Cerebellar cortex (tissue), 1 donor: ENCODE measurements around the gene HOXA5.

Source experiments
- DNase-seq: peaks from one replicate; pipeline ENCODE4 v3.0.0-alpha.2; 2015; ENCODE audit warnings: low spot score

Gene HOXA5

DNA sequence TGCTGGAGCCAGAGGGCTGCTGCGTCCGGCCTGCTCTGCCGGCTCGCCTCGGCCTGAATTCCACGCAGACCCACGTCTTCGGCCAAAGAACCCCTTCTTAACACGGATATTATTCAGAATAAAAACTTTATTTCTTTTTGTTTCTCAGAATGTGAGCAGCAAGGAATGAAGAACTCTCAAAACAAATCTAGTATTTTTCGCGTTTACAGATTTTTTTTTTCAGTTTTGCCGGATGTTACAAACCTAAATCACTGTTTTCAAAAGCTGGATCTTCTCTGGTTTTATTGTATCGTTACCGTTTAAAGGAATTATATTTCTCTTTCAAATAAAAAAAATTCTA lies 36.6 kb downstream of the HOXA5 start:
- DNase-seq = no peak

DNA sequence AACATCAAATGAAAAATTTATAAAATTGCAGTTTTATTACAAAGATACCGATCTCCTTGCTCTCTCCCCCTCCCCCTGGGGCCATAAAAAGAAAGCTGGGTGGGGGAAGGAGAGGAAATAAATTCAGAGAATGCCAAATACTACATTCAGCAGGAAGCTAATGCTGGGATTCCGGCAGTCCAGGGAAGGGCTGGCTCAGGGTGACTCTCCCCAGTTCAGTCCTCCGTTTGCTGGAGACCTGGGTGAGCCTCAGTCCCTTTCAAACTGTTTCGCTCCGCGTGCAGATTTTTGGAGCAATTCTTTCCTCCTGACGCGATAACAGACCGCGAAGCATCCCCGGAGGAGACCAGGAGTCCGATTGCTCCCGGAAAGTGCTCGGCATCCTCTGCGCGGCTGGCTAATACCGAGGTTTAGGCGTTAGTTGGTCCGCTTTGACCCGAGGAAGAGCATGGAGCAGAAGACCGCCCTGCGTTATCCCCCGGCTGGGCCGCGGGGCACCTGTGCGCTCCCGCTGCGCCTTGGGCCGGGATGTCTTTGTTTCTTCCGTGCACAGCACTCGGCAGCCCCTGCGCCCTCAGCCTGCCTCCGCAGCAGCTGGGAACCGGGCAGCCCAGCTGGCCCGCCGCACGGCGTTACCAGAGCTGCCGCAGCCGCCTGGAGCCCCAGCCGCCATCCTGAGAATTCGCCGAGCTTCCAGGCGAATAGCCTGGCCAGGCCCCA lies 37.1 kb downstream of the HOXA5 start:
- no peak for DNase-seq

DNA sequence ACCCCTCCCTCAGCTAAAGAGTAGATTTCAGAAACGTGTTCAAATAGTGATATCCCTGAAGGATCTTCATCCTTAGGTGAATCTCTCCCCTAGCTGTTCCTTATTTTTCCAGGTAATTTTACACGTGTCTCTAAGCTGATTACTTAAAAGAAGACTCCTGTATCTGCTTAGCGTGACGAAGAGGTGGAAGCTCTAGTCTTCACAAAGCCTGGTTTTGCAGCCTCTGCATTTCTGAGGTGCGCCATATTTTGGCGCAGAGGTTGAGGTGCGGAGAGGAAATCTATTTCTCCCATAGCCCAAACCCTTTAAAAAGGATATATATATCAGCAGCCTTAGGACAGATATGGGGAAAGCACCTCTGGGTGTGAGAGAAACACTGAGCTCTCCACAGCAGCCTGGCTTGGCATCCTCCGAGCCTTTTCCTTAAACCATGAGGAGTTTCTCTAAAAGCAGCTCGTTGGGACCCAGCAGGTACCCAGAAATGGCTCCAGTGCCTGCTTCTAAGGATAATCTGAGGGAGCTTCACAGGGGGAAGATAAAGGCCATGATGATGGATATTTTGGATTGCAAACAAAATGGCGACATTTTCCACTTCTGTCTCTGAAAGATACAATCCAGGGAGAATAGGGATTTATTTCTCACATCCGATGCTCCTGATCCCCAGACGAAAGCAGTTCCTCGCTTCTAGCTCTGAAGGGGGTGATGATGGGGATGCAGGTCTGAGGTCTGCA lies 38.0 kb downstream of the HOXA5 start:
- DNase-seq = no peak

DNA sequence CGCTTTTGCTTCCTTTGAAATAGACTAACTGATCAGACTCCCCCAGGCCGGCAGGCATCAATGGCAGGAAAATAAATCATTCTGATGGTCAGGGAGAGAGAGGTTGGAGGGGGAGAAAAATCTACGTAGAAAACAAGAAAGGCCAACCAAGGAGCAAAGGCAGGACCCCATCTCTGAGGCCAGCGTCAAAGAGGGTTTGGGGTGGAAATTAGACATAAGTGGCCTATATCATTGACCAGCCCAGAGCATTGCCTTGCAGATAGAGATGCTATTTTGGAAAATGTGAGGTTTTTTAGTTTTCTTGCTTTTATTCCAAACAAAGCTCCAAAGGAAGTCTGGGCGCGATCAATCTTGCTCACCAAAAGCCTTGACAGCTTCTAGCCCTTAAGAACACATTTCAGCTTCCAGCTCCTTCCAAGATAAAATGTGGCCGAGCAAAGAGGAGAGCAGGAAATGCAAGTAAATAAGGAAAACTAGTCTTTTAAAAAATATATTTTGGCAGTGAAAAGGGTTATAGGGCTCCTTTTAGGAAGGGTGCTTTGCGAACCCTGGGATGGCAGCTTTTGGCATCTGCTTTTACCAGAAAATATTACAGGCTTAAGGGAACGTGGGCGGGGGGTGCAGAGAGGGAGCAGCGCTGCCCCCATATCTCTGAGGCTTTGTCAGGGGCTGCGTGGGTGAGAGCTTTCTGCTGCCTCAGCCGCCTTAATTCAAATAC lies 39.0 kb downstream of the HOXA5 start:
- DNase-seq = no peak

DNA sequence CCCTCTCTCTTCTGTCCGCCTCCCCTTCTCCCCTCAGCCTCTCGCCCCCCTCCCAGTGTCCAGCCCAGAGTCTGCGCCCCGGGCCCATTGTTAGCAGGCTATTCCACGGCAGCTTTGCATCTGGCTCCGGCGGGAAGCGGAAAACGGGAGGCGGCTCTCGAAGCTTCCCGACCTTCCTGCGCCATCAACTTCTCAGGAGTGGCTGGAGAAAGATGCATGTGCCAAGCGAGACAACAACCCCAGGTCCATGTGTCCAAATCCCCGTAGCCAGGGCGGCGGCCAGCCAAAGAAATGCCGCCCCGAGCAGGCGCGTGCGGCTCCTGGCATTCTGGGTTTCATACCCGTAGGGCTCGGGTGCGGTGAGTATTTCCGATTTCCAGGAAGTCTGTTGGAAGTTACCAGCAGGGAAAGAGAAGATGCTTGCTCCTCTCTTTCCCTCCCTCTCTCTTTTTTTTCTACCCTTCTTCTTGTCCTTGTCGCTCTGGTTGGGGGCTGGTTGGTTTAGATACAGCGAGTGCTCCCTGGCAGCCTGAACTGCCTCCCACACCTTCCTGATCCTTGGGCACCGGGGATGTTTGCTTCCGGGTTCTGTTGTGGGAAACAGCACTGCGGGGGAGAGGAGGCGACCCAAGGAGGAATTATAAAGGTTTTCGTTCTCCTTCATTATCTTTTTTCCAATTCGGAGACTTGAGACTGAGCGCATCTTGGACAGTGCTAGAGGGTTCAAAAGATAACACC lies 39.8 kb downstream of the HOXA5 start:
- DNase-seq = no peak

DNA sequence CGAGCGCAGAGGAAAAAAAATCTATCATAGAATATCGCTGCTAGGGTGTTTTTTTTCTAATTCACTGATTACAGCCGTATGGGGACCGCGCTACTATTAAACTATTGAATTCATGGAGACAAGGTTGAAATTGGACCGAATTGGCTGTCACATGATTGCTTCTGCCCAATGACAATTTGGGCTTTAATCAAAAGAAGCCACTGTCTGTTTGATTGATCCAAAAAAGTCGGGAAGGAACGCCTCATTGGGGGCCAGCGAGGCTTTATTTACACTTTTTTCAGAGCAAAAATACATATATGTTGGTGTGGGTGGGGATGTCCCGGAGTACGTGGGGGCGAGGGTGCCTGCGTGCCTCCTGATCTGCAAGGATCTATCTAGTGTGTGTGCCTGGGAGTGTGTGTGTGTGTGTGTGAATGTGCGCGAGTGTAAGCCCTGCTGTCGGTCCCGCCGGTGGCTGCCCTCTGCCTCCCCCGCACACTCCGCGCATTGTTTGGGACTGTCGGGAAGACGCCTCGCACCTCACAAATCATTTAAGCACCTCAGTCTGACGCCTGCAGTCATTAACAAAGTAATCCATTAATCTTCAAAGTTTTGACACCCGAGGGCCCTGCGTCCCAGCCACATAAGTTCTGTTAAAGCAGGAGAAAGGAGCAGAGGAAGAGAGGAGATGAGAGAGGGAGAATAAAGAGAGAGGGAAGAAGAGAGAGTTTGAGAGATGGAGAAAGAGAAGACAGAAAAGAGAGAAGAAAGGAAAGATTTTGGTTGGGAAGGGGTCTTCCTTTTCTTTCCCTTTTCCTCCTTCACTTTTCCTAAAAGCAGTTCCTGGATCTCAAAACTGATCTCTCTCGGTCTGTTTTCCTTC lies 40.7 kb downstream of the HOXA5 start, which contains the start of gene HOXA2:
Gene HOXA2 (minus strand): TSS at position 103 of the 862 bp plus-strand sequence. CDS start 183 bp downstream, outside the sequence.
- DNase-seq = no peak

DNA sequence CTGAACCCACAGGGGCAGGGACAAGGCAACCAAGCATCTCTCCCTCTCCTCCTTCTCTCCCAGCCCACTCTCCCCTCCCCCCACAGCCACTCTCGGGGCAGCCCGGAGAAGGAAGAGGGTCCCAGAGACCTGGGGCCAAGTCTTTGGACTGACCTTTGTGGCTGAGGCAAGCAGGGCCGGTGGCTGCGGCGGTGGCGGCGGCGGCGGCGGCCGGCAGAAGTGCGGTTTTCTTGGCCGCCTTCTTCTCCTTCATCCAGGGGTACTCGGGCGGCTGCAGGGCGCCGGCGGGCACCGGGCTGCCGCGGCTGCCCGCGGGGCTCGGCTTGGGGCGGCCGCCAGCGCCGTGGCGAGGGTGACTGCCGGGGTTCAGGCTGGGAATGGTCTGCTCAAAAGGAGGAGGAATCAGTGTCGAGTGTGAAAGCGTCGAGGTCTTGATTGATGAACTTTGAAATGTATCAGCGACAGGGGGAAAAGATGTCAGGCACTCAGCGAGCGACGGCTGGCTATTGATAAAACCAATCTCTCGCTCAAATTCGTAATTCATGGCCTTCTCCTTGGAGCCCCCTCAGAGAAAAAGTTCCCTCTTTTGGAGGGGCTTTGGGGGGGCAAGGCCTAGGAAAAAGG lies 41.4 kb downstream of the HOXA5 start:
- DNase-seq = no peak

DNA sequence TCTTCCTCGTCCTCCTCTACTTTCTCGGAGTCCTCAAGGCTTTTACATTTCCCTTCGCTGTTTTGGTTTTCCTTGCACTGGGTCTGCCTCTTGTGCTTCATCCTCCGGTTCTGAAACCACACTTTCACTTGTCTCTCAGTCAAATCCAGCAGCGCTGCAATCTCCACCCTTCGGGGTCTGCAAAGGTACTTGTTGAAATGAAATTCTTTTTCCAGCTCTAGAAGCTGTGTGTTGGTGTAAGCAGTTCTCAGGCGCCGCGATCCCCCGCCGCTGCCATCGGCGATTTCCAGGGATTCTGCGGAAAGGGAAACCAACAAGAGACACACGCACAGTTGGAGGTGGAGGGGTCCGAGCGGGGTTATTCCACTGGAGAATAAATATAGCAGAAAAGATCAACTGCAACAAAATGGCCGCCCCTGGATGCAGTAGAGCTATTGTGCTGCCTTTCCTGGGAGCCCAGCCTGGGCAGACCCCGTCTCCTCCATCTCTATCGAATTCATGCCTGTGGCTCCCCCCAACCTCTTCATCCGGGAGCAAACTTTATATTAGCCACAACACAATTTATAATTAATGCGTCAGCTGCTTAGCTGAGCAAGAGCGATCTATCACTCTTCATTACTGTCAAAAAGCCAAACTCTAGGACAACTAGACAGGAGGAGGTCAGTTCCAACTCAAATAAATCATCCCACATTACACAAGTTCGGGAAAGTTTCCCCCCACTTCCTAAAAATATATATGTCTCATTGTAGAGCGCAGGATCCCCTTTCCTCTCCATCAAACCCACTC lies 42.1 kb downstream of the HOXA5 start:
- DNase-seq = no peak

DNA sequence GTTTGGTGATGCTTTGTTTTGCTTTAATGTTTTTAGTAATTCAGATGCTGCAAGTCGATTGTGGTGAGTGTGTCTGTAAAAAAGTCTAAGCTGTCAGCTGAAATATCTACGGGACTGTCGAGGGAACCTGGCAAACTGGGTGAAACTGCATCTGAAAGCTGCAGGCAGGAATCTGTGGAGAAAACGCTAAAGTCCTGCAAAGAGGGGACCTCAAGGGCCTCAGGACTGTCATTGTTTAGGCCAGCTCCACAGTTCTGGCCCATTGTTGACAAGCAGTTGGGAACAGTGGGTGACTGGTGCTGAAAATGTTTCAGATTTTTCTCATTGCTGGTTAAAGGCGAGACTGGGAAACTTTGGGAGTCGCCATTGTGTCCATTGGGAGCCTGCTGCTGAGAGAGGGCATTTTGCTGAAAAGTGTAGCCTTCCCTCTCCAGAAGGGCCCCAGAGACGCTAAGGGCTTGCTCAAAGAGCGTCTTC lies 42.7 kb downstream of the HOXA5 start:
- no peak for DNase-seq

DNA sequence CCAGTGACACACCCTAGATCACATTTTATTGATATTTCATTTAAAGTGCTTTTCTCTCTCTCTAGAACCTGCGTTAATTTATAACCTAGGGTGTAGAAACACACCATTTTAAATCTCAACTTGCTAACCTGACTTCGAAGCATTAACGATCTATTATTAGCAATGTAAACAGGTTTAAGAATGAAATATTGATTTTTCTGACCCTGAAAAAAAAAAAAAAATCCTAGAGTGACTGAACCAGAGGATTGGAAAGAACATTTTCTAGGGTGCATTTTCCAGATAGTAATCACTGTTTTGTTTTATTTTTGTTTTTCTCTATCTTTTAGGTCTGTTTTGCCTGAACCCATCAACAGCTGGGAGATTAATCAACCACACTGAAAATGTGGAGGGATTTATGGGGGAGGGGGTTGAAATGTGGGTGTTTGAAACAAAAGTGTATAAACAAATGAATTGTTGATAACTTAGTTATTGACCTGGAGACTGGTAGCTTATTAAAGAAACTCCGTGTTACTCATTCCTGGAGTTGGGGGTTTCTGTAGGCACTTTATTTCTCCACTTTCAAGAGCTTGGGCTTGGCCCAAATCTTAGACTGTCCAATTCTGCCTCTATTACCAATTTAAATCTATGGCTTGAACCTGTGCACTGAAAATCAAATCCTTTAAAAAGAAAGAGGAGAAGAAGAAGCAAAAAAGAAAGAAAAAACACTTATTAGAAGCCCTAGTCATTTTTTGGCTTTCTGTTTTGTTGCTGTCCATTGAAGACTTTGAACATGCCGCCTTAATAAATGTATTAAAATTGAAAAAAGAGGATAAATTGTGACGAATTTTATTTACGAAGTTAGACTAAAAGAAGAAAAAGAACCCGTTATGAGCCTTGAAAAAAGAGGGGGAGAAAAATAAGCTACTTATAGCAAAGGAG lies 43.8 kb downstream of the HOXA5 start:
- DNase-seq = no peak

DNA sequence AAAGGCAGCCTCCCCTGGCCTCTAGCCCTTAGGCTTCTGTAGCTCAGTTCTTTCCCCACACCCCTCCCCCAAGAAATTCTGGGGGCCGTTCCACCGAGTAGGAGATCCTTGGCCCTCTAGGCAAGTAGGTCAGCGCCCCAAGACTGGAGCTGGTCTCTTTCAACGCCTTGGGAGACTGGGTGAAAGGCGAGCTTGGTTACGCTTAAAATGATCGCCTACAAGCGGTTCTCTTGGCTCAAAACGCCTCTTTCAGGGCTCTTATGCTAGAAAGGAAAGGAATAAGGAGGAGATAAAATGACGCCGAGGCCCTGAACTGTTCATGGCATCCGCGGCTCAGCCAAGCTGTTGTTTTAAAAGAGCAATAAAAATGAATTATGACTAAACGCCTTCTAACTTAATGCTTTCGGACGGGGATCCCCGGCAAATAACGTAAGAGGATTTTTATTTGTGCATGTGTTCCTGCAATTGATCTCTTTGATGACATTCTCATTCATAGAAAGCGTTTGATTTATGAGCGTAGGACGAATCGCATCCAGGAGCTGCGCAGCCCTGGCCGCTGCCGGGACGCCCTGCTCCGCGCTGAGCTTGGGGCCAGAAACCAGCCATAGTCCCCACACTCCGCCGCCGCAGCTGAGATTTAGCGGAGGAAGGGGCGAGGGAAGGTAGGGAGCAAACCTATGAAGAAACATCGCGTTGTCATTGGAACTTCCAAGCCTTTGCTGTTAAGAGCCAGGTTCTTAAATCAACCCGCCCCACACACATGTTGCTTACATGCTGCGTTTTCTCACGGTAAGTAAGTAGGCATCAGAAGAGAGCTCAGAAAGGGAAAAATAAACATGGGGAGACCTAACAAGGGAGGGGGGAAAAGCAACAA lies 44.7 kb downstream of the HOXA5 start:
- DNase-seq = no peak

DNA sequence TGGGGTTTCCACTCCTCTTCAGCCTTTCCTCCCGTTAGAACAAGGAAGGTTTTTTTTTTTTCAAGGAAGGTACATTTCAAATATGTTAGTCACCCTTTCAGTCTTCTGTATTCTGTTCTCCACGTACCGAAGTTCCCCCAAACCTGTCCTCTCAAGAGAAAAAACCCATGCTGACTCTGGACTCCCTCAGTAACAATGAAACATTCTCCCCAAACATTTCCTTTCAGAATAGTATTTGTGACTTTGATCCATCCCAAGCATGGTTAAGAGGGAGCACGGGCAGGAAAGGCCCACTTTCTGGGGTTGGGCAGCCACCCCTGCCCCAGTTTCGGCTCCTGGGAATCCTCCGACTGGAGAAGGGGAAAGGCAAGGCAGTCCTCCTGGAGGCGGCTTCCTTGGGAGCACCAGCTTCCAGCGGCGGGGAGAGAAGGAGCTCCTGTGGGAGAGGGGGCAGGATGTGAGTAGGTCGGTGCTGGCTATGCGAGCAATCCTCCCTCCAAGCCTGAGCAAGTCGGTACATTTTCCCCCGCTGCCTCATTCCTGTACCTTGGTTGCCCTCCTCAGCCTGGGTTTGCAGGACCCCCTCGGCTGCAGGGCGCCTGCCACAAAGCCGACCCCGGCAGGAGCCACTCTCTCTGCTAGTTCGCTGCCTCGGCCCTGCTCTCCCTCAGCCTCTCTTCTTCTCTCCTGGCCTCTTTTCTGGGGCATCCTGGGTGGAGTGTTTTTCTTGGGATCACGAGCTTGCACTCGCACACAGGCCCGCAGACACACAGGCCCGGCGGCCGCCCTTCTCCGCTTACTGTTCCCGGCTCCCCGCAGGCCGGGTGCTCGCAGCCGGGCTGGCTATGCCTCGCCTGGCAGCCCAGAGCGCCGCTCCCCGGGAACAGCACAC lies 45.5 kb downstream of the HOXA5 start:
- DNase-seq = no peak

DNA sequence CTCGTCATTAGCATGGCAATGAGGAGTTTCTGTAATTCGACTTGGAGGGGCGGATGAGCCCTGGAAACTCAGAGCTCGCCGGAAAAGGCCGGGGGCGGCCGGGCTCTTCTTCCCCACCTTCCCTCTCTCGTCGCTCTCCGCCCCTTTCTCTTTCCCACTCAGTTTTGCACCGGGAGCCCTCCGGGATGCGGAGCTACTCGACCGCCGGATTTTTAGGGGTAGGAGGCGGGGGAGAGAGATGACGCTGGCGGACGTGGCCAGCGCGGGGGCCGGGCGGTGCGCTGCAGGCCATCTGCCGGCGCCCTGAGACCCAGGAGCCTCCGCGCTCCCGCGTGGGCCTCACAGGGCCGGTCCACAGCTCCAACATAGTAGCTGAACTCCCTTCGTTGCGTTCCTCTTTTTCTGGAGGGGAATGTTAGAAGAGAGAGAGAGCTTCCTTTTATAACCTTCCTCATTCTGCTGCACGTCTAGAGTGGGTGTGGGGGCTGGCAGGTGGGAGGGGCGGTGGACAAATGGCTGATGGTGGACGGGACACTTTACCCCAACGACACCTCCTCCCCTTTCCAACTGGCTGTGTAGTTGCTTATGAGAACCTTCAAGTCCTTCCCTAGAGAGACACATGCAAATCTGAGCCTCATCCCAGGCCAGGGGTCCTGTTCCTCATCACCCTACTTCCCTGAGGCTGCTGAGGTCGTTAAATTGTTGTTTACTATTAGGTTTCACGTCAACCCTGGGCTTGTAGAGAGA lies 46.5 kb downstream of the HOXA5 start:
- DNase-seq = no peak

DNA sequence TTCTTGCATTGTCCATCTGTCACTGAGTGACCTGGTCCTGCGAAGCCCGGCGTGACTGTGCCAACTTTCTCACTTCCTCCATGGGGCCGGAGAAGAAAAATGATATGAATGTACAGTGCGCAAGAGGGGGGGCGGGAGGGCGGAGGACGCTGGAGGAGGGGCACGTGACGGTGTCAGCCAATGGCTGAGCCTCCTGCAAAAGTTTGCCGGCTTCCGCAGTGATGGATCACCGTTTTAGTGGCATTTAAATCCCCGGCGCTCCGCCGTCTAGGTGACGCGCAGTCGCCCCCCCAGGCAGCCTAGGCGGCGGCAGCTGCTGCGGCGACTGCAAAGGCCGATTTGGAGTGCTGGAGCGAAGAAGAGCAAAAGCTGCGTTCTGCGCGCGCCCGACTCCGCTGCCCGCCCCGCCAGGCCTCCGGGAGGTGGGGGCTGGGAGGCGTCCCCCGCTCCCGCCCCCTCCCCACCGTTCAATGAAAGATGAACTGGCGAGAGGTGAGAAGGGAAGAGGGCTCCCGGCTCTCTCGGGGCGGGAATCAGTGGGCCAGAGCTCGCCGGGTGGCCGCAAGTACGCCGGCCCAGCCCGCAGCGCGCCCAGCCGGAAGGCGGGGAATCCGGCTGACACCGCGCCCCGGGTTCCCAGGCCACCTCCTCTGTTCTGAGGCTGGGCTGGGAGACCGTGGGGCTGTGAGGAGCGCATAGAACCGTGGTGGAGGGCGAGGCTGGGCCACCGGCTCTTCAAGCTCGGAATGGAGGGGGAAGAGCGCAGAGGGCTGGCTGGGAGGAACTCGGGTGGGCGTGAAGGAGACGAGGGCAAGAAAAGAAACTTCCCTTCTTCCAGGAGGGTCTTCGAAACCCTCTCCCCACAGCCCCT lies 47.3 kb downstream of the HOXA5 start, which contains the start of gene HOXA1:
Gene HOXA1 (minus strand): TSS at position 104 of the 871 bp plus-strand sequence. CDS start 88 bp downstream, at position 16.
- peak; percentile 77 for DNase-seq
